Activated CD8-positive, alpha-beta memory T cell treated with anti-CD3 and anti-CD28 coated beads for 1 hour (primary cell): ENCODE data around the gene COL13A1.

Source experiments
- DNase-seq, 2 donors: peaks; one replicate each; pipeline ENCODE4 v3.0.0-alpha.2; 2020; ENCODE audit warnings: low read depth in 1 of 2; ENCODE audit errors: extremely low read depth in 1 of 2

Gene COL13A1

GRCh38 chr10:69865450-69865849 is 63.7 kb downstream of the COL13A1 start:
- no peak for DNase-seq

- no peak for DNase-seq
Measured at GRCh38 chr10:69866246-69866687, 64.6 kb downstream of the COL13A1 start.

- DNase-seq: no peak
Measured at GRCh38 chr10:69866688-69867461, 65.2 kb downstream of the COL13A1 start.

GRCh38 chr10:69867699-69868558 is 66.2 kb downstream of the COL13A1 start:
- no peak for DNase-seq

- DNase-seq: no peak
Measured at GRCh38 chr10:69868821-69869220, 67.1 kb downstream of the COL13A1 start.

- DNase-seq: no peak
Measured at GRCh38 chr10:69869291-69869961, 67.7 kb downstream of the COL13A1 start.

- DNase-seq: no peak
Measured at GRCh38 chr10:69870591-69870990, 68.9 kb downstream of the COL13A1 start.

GRCh38 chr10:69871074-69871473 is 69.4 kb downstream of the COL13A1 start:
- DNase-seq: no peak

- DNase-seq: no peak
Measured at GRCh38 chr10:69872323-69872722, 70.6 kb downstream of the COL13A1 start.

- no peak for DNase-seq
Measured at GRCh38 chr10:69873135-69873639, 71.5 kb downstream of the COL13A1 start.

- no peak for DNase-seq
Measured at GRCh38 chr10:69874449-69874848, 72.7 kb downstream of the COL13A1 start.

- no peak for DNase-seq
Measured at GRCh38 chr10:69875856-69876255, 74.2 kb downstream of the COL13A1 start.

- no peak for DNase-seq
Measured at GRCh38 chr10:69876286-69876685, 74.6 kb downstream of the COL13A1 start.

- no peak for DNase-seq
Measured at GRCh38 chr10:69876931-69877330, 75.2 kb downstream of the COL13A1 start.

- no peak for DNase-seq
Measured at GRCh38 chr10:69878038-69878437, 76.3 kb downstream of the COL13A1 start.

- no peak for DNase-seq
Measured at GRCh38 chr10:69878951-69879350, 77.2 kb downstream of the COL13A1 start.

GRCh38 chr10:69879634-69880257 is 78.0 kb downstream of the COL13A1 start:
- no peak for DNase-seq

GRCh38 chr10:69880301-69881081 is 78.8 kb downstream of the COL13A1 start:
- DNase-seq: no peak

- DNase-seq: no peak
Measured at GRCh38 chr10:69881202-69881601, 79.5 kb downstream of the COL13A1 start.
